Renal pelvis (tissue), 4 donors: ENCODE results near the gene TSPAN17. TPM values are rescaled to one million over a fixed set of nuclear protein-coding genes. Genes with fewer than 3 reads are reported as not detected.

ENCODE experiments used
- DNase-seq: peaks from one replicate; pipeline ENCODE4 v3.0.0-alpha.2; 2013
- polyA plus RNA-seq, 3 donors: library from polyadenylated mRNA; unstranded; fragments of 120-200 nt; gene quantifications; one replicate each; pipeline ENCODE4 v1.2.1, GENCODE V29; 2013; ENCODE audit not compliant: insufficient read length in 3 of 3

TSPAN17 gene
- polyA plus RNA-seq, 3 donors, result 30.9 to 39.2 (median 37.1) TPM

GRCh38 chr5:176619203-176619568 lies 28.1 kb upstream of the TSPAN17 start:
- DNase-seq, result peak; percentile 68

GRCh38 chr5:176619569-176620332 lies 27.5 kb upstream of the TSPAN17 start:
- no peak for DNase-seq

- no peak for DNase-seq
Observed at GRCh38 chr5:176620333-176620981, 26.8 kb upstream of the TSPAN17 start.

- no peak for DNase-seq
Observed at GRCh38 chr5:176621661-176622079, 25.6 kb upstream of the TSPAN17 start.

GRCh38 chr5:176624142-176624541 lies 23.1 kb upstream of the TSPAN17 start:
- no peak for DNase-seq

- no peak for DNase-seq
Observed at GRCh38 chr5:176624938-176625337, 22.3 kb upstream of the TSPAN17 start.

GRCh38 chr5:176625512-176625911 lies 21.8 kb upstream of the TSPAN17 start:
- DNase-seq, result no peak

- no peak for DNase-seq
Observed at GRCh38 chr5:176625966-176626875, 21.1 kb upstream of the TSPAN17 start.

GRCh38 chr5:176626876-176627236 lies 20.4 kb upstream of the TSPAN17 start:
- DNase-seq, result no peak

- DNase-seq, result no peak
Observed at GRCh38 chr5:176627582-176627981, 19.7 kb upstream of the TSPAN17 start.

- no peak for DNase-seq
Observed at GRCh38 chr5:176628406-176629228, 18.7 kb upstream of the TSPAN17 start.

GRCh38 chr5:176629317-176629852 lies 17.9 kb upstream of the TSPAN17 start:
- DNase-seq, result no peak

GRCh38 chr5:176629853-176630680 lies 17.2 kb upstream of the TSPAN17 start, which contains the start of the genes EIF4E1B and SNCB:
EIF4E1B (plus strand) TSS chr5:176630675; CDS start chr5:176642788, 12,113 bp downstream.
SNCB (minus strand) TSS chr5:176630534; CDS start chr5:176629654, 880 bp downstream.
- peak; percentile 44 for DNase-seq

- DNase-seq, result no peak
Observed at GRCh38 chr5:176630681-176631222, 16.5 kb upstream of the TSPAN17 start.

GRCh38 chr5:176631383-176632200 lies 15.7 kb upstream of the TSPAN17 start:
- DNase-seq, result no peak

GRCh38 chr5:176632745-176633144 lies 14.5 kb upstream of the TSPAN17 start:
- no peak for DNase-seq

GRCh38 chr5:176633598-176633997 lies 13.7 kb upstream of the TSPAN17 start:
- DNase-seq, result no peak

- DNase-seq, result no peak
Observed at GRCh38 chr5:176636426-176636825, 10.9 kb upstream of the TSPAN17 start.

GRCh38 chr5:176637556-176637955 lies 9.7 kb upstream of the TSPAN17 start:
- DNase-seq, result no peak
